CD14-positive monocyte (primary cell): ENCODE data around the gene APOBEC3B. TPM values are rescaled to one million over a fixed set of nuclear protein-coding genes. Genes with fewer than 3 reads are reported as not detected.
"Not testable (repeated sequence)": the region's sequence is repeated elsewhere in the genome, so short reads cannot be mapped to it uniquely, and the experiment has no call there.

Experiments used
- DNase-seq, 3 donors: peaks; one replicate each; pipeline ENCODE4 v3.0.0-alpha.2; 2011 to 2022
- H2AFZ ChIP-seq: 2 replicates; pipeline ENCODE4 v1.6.0; 2012; ENCODE audit warnings: mild to moderate bottlenecking, low read depth, low read length, inconsistent platforms; ENCODE audit not compliant: insufficient read depth, poor library complexity, severe bottlenecking
- H3K27ac ChIP-seq, 2 donors: 1 replicate in 1 of 2; 2 replicates in 1 of 2; pipeline ENCODE4 v1.5.1; 2012 to 2013; ENCODE audit warnings: low read length in 2 of 2, control low read depth in 1 of 2, inconsistent platforms in 1 of 2, low read depth in 1 of 2, mild to moderate bottlenecking in 1 of 2
- H3K27me3 ChIP-seq, 2 donors: one replicate each; pipeline versions ENCODE4 v1.6.0 to v1.6.1; 2011 to 2013; ENCODE audit warnings: low read length in 2 of 2; ENCODE audit not compliant: control insufficient read depth in 2 of 2, insufficient read depth in 2 of 2
- H3K36me3 ChIP-seq, 2 donors: replicated peaks in 1 of 2; 1 replicate in 1 of 2; 2 replicates in 1 of 2; pipeline versions ENCODE4 v1.5.1 to v1.6.1; 2012 to 2013; ENCODE audit warnings: low read length in 2 of 2, control low read depth in 1 of 2, inconsistent platforms in 1 of 2, mild to moderate bottlenecking in 1 of 2; ENCODE audit not compliant: insufficient read depth in 2 of 2, control insufficient read depth in 1 of 2
- H3K4me1 ChIP-seq, 2 donors: 1 replicate in 1 of 2; 2 replicates in 1 of 2; pipeline versions ENCODE4 v1.5.1 to v1.6.1; 2012 to 2013; ENCODE audit warnings: low read length in 2 of 2, control low read depth in 1 of 2, inconsistent platforms in 1 of 2, mild to moderate bottlenecking in 1 of 2, moderate library complexity in 1 of 2; ENCODE audit not compliant: insufficient read depth in 2 of 2, control insufficient read depth in 1 of 2
- H3K4me2 ChIP-seq: replicated peaks from 2 replicates; pipeline ENCODE3; 2012; ENCODE audit warnings: low read length, moderate library complexity, mild to moderate bottlenecking; ENCODE audit not compliant: poor library complexity, severe bottlenecking; ENCODE audit errors: extremely low read depth
- H3K4me3 ChIP-seq, 3 experiments: fragments of 200-600 bp in 1 of 3; sonication (generic) in 1 of 3; replicated peaks in 1 of 3; 1 replicate in 2 of 3; 2 replicates in 1 of 3; pipeline ENCODE4 v1.5.1; 2011 to 2013; ENCODE audit warnings: low read length in 3 of 3, mild to moderate bottlenecking in 3 of 3, control low read depth in 2 of 3, low read depth in 2 of 3, inconsistent platforms in 1 of 3, moderate library complexity in 1 of 3
- H3K79me2 ChIP-seq: 2 replicates; pipeline ENCODE4 v1.6.0; 2012; ENCODE audit warnings: mild to moderate bottlenecking, control low read depth, inconsistent platforms, low read length, moderate library complexity; ENCODE audit not compliant: insufficient read depth
- H3K9ac ChIP-seq: 2 replicates; pipeline ENCODE4 v1.6.0; 2017; ENCODE audit warnings: low read length, mild to moderate bottlenecking; ENCODE audit not compliant: insufficient read depth, poor library complexity, severe bottlenecking
- H3K9me3 ChIP-seq, 2 donors: replicated peaks in 1 of 2; 1 replicate in 1 of 2; 2 replicates in 1 of 2; pipeline versions ENCODE4 v1.5.1 to v1.6.1; 2012 to 2013; ENCODE audit warnings: low read length in 2 of 2, control low read depth in 1 of 2; ENCODE audit not compliant: control insufficient read depth in 1 of 2, insufficient read depth in 1 of 2
- H4K20me1 ChIP-seq: 2 replicates; pipeline ENCODE4 v1.6.0; 2012; ENCODE audit warnings: mild to moderate bottlenecking, low read length, control low read depth, moderate library complexity; ENCODE audit not compliant: insufficient read depth
- H3K27ac Mint-ChIP-seq, 7 donors: one replicate each; pipeline ENCODE4 v1.8.0; 2020; ENCODE audit warnings: mild to moderate bottlenecking in 7 of 7, mixed read lengths in 7 of 7, moderate library complexity in 6 of 7, inconsistent platforms in 2 of 7
- H3K27me3 Mint-ChIP-seq, 3 donors: one replicate each; pipeline ENCODE4 v1.8.0; 2021 to 2022; ENCODE audit warnings: low read depth in 3 of 3, mild to moderate bottlenecking in 3 of 3, mixed read lengths in 3 of 3, moderate library complexity in 3 of 3, inconsistent platforms in 1 of 3
- H3K36me3 Mint-ChIP-seq, 2 donors: one replicate each; pipeline ENCODE4 v1.8.0; 2020; ENCODE audit warnings: mixed read lengths in 2 of 2, inconsistent platforms in 1 of 2, mild to moderate bottlenecking in 1 of 2
- H3K4me1 Mint-ChIP-seq: one replicate; pipeline ENCODE4 v1.8.0; 2020; ENCODE audit warnings: mild to moderate bottlenecking, mixed read lengths
- H3K4me3 Mint-ChIP-seq, 2 donors: one replicate each; pipeline ENCODE4 v1.8.0; 2020; ENCODE audit warnings: mild to moderate bottlenecking in 2 of 2, mixed read lengths in 2 of 2, moderate library complexity in 1 of 2
- H3K9me3 Mint-ChIP-seq, 7 donors: one replicate each; pipeline ENCODE4 v1.8.0; 2020 to 2022; ENCODE audit warnings: mixed read lengths in 7 of 7, mild to moderate bottlenecking in 6 of 7, moderate library complexity in 6 of 7, inconsistent platforms in 2 of 7
- CTCF ChIP-seq: fragments of 200-600 bp; IDR thresholded peaks from one replicate; pipeline ENCODE4 v1.8.0; 2022; ENCODE audit warnings: antibody characterized with exemption, mild to moderate bottlenecking
- WGBS: methylation state at CpG from one replicate; pipeline ENCODE4 v1.1.5; 2013; ENCODE audit warnings: missing lambda C conversion rate; ENCODE audit not compliant: insufficient coverage; 5-methylcytosine and 5-hydroxymethylcytosine counted together
- intact Hi-C, 2 donors: fragments of 100-400 bp; cut with micrococcal nuclease; formaldehyde crosslinking; loops; one replicate each; pipeline versions ENCODE4 v1.15.0 to v1.15.1; 2023
- polyA plus RNA-seq, 3 donors: library from polyadenylated mRNA; depleted of rRNA in 1 of 3; unstranded in 2 of 3; stranded (reverse) in 1 of 3; fragments of 300-500 nt in 2 of 3; fragments of >200 nt in 1 of 3; fragmentation: Illumina TruSeq in 2 of 3; gene quantifications; 1 replicate in 2 of 3; 2 replicates in 1 of 3; pipeline ENCODE4 v1.2.3, GENCODE V29; 2012 to 2021

The APOBEC3B gene
- polyA plus RNA-seq, 3 donors, result 0.40 to 48.2 (median 12.6) TPM

GRCh38 chr22:38974826-38975175, 7.3 kb upstream of the APOBEC3B start:
- H3K79me2 ChIP-seq, result no peaks in the 10 kb centered on the region
- H3K9ac ChIP-seq, result no peak overlapping the region
- H3K4me2 ChIP-seq, result no peak overlapping the region
- H3K9me3 ChIP-seq, result no peaks in the 10 kb centered on the region
- H3K27ac ChIP-seq, result no peak overlapping the region
- no peak overlapping the region for H2AFZ ChIP-seq
- H3K4me1 ChIP-seq, result peaks cover 40 to 50% of the 10 kb centered on the region in 2 donors
- H3K4me3 ChIP-seq, result no peak overlapping the region
- WGBS, result 96% methylated on average over 5 of the region's 7 CpGs
- no peak for DNase-seq
- intact Hi-C loops, result loop anchor here in 1 of 2 donors (5.0 kb wide), 1 partner anchor 38 kb away; no protein-coding TSS in a partner anchor
- Mint-ChIP-seq H3K27ac (no peak overlapping the region), H3K36me3 (peaks cover 0 to 4% of the 10 kb centered on the region in 2 donors), H3K4me1 (peaks cover 47% of the 10 kb centered on the region), H3K9me3 (peaks cover 0 to 8% (median 2%) of the 10 kb centered on the region in 7 donors), H3K4me3 (peak overlapping the region in 1 of 2 donors; percentile 40), H3K27me3 (peaks cover 7 to 8% (median 8%) of the 10 kb centered on the region in 3 donors)
- H3K36me3 ChIP-seq, result no peaks in the 10 kb centered on the region
- no peaks in the 10 kb centered on the region for H3K27me3 ChIP-seq
- no peak for TF ChIP-seq CTCF
- no peaks in the 10 kb centered on the region for H4K20me1 ChIP-seq

GRCh38 chr22:38977289-38977688, 4.9 kb upstream of the APOBEC3B start:
- H3K79me2 ChIP-seq, H3K27ac ChIP-seq, H3K27me3 ChIP-seq, H3K9me3 ChIP-seq, H3K27me3 Mint-ChIP-seq, H4K20me1 ChIP-seq, H3K9ac ChIP-seq, H3K36me3 ChIP-seq, H3K9me3 Mint-ChIP-seq, H3K27ac Mint-ChIP-seq, H3K4me2 ChIP-seq, H2AFZ ChIP-seq, H3K4me3 Mint-ChIP-seq, H3K4me3 ChIP-seq, intact Hi-C loops, H3K36me3 Mint-ChIP-seq: not testable (repeated sequence)
- DNase-seq, result peak in 1 of 3 donors; percentile 22
- peaks cover 28 to 40% of the 10 kb centered on the region in 2 donors for H3K4me1 ChIP-seq
- H3K4me1 Mint-ChIP-seq, result peaks cover 37% of the 10 kb centered on the region
- WGBS, result 93% methylated on average over 2 of the region's 4 CpGs

- H3K27me3 ChIP-seq, H3K27me3 Mint-ChIP-seq, H3K4me2 ChIP-seq, H3K27ac Mint-ChIP-seq, H3K36me3 ChIP-seq, intact Hi-C loops, H3K4me3 ChIP-seq, H3K4me3 Mint-ChIP-seq, H3K9ac ChIP-seq, H4K20me1 ChIP-seq, H3K9me3 ChIP-seq, H3K27ac ChIP-seq, DNase-seq, H2AFZ ChIP-seq: not testable (repeated sequence)
- peaks cover 12% of the 10 kb centered on the region for H3K79me2 ChIP-seq
- WGBS, result 94% methylated on average over 9 of the region's 10 CpGs
- H3K9me3 Mint-ChIP-seq, result peaks cover 0 to 21% (median 9%) of the 10 kb centered on the region in 7 donors
- H3K4me1 ChIP-seq, result peaks cover 21 to 47% of the 10 kb centered on the region in 2 donors
- peaks cover 38% of the 10 kb centered on the region for H3K4me1 Mint-ChIP-seq
- H3K36me3 Mint-ChIP-seq, result peaks cover 4 to 14% of the 10 kb centered on the region in 2 donors
Measured at GRCh38 chr22:38980587-38980986, 1.6 kb upstream of the APOBEC3B start.
